HepG2 (cell line): ENCODE measurements around the gene STXBP4. TPM values are rescaled to one million over a fixed set of nuclear protein-coding genes. Genes with fewer than 3 reads are reported as not detected.

ENCODE experiments used
- ATAC-seq: fragments of 200-7000 bp; cut with Tn5 transposase; 3 replicates; pipeline ENCODE4 v1.9.1; 2020; ENCODE audit warnings: mild to moderate bottlenecking, moderate library complexity
- BruUV-seq: library from RNA; stranded (reverse); fragments of 400-500 nt; replicated peaks from 2 replicates; lab custom pipeline; 2021; lab: Mats Ljungman, UMichigan
- CTCF ChIA-PET: fragments of 300-600 bp; formaldehyde crosslinking; extraction: SDS; loops from one replicate; lab custom pipeline; 2021; ENCODE audit warnings: low total read pairs, inconsistent platforms, low intra/inter-chr PET ratio; lab: Yijun Ruan, JAX
- POLR2A ChIA-PET: fragments of 350-600 bp; sonication (Branson Sonifier 250); formaldehyde crosslinking; loops from one replicate; lab custom pipeline; 2020; ENCODE audit warnings: antibody characterized with exemption, inconsistent platforms; lab: Yijun Ruan, JAX
- DNase-seq: peaks from one replicate; pipeline ENCODE4 v3.0.0-alpha.2; 2015; ENCODE audit warnings: low spot score
- FAIRE-seq: peaks from 3 replicates; lab custom pipeline; 2011; peaks lifted over from hg19 to GRCh38; lab: Jason Lieb, UNC
- H2AFZ ChIP-seq: one replicate; pipeline ENCODE4 v1.6.1; 2011; ENCODE audit warnings: low read length, inconsistent platforms
- H3K27ac ChIP-seq: fragments of 300-600 bp; 3 replicates; pipeline ENCODE4 v1.8.0; 2011; ENCODE audit warnings: mixed run types, mild to moderate bottlenecking, mixed read lengths, low read length, inconsistent platforms; ENCODE audit not compliant: insufficient read depth; ENCODE audit errors: extremely low read length
- H3K27me3 ChIP-seq, 2 experiments: fragments of 200-600 bp in 1 of 2; 2 replicates in 1 of 2; 3 replicates in 1 of 2; pipeline versions ENCODE4 v1.6.0 to v1.8.0; 2011; ENCODE audit warnings: low read length in 2 of 2, mild to moderate bottlenecking in 2 of 2, moderate library complexity in 2 of 2, inconsistent platforms in 1 of 2; ENCODE audit not compliant: insufficient read depth in 2 of 2, control insufficient read depth in 1 of 2
- H3K36me3 ChIP-seq, 2 experiments: fragments of 200-600 bp in 1 of 2; replicated peaks in 1 of 2; 2 replicates in 1 of 2; 3 replicates in 1 of 2; pipeline versions ENCODE4 v1.5.1 to v1.8.0; 2011; ENCODE audit warnings: low read length in 2 of 2, inconsistent platforms in 1 of 2; ENCODE audit not compliant: insufficient read depth in 2 of 2, control insufficient read depth in 1 of 2
- H3K4me1 ChIP-seq: 2 replicates; pipeline ENCODE4 v1.5.1; 2012; ENCODE audit warnings: low read length, inconsistent platforms; ENCODE audit not compliant: insufficient read depth
- H3K4me2 ChIP-seq: 2 replicates; pipeline ENCODE4 v1.6.0; 2011; ENCODE audit warnings: low read depth, low read length, inconsistent platforms
- H3K4me3 ChIP-seq, 3 experiments: fragments of 200-600 bp in 1 of 3; sonication (generic), shearing (Covaris generic) in 1 of 3; replicated peaks in 1 of 3; 2 replicates each; pipeline ENCODE4 v1.5.1; 2011 to 2016; ENCODE audit warnings: low read length in 3 of 3, inconsistent platforms in 2 of 3, low read depth in 2 of 3, mild to moderate bottlenecking in 2 of 3, control low read depth in 1 of 3, mixed read lengths in 1 of 3; ENCODE audit not compliant: insufficient read depth in 1 of 3
- H3K79me2 ChIP-seq: one replicate; pipeline ENCODE4 v1.6.1; 2011; ENCODE audit warnings: low read length, inconsistent platforms; ENCODE audit not compliant: insufficient read depth
- H3K9ac ChIP-seq: 2 replicates; pipeline ENCODE4 v1.6.0; 2011; ENCODE audit warnings: mild to moderate bottlenecking, low read depth, low read length, inconsistent platforms; ENCODE audit not compliant: insufficient read depth
- H3K9me3 ChIP-seq: 2 replicates; pipeline ENCODE4 v1.5.1; 2012; ENCODE audit warnings: mild to moderate bottlenecking, low read length
- H4K20me1 ChIP-seq: 2 replicates; pipeline ENCODE4 v1.6.0; 2011; ENCODE audit warnings: inconsistent platforms, mild to moderate bottlenecking, low read length, moderate library complexity; ENCODE audit not compliant: insufficient read depth
- ARHGAP35 ChIP-seq: sonication (generic); formaldehyde crosslinking; IDR thresholded peaks from 2 replicates; pipeline ENCODE4 v1.9.0; 2022; ENCODE audit warnings: mild to moderate bottlenecking, inconsistent platforms, moderate library complexity, missing genetic modification reagents, borderline replicate concordance
- FOXA1 ChIP-seq, 2 experiments: fragments of 450-650 bp in 1 of 2; sonication (generic) in 1 of 2; formaldehyde crosslinking in 1 of 2; IDR thresholded peaks; 2 replicates each; pipeline versions ENCODE4 v1.4.0 to v1.6.1; 2016 to 2020; ENCODE audit warnings: missing genetic modification reagents in 1 of 2
- GATA4 ChIP-seq: sonication (generic); IDR thresholded peaks from 2 replicates; pipeline ENCODE4 v1.6.1; 2016; ENCODE audit warnings: antibody characterized with exemption, low read depth, borderline replicate concordance
- GATAD2A ChIP-seq: IDR thresholded peaks from 2 replicates; pipeline ENCODE4 v1.6.1; 2016
- KAT8 ChIP-seq: IDR thresholded peaks from 2 replicates; pipeline ENCODE4 v1.6.1; 2016; ENCODE audit warnings: missing genetic modification reagents, missing compliant biosample characterization
- MED1 ChIP-seq: sonication (generic); formaldehyde crosslinking; IDR thresholded peaks from 2 replicates; pipeline ENCODE4 v1.4.0; 2020; ENCODE audit warnings: missing genetic modification reagents
- NCOA2 ChIP-seq: sonication (generic); formaldehyde crosslinking; IDR thresholded peaks from 2 replicates; pipeline ENCODE4 v1.8.0; 2022; ENCODE audit warnings: inconsistent platforms
- PHB2 ChIP-seq: fragments of 450-650 bp; IDR thresholded peaks from 2 replicates; pipeline ENCODE4 v1.6.1; 2018; ENCODE audit not compliant: partially characterized antibody
- PHF8 ChIP-seq: sonication (generic); formaldehyde crosslinking; IDR thresholded peaks from 2 replicates; pipeline ENCODE4 v1.5.0; 2020; ENCODE audit warnings: missing genetic modification reagents
- TP53 ChIP-seq: sonication (generic); formaldehyde crosslinking; conservative IDR thresholded peaks from 2 replicates; pipeline ENCODE4 v1.4.0; 2020; ENCODE audit warnings: missing genetic modification reagents
- ZNF44 ChIP-seq: sonication (generic); formaldehyde crosslinking; IDR thresholded peaks from 2 replicates; pipeline ENCODE4 v1.5.1; 2020; ENCODE audit warnings: mild to moderate bottlenecking, missing genetic modification reagents
- ZNF615 ChIP-seq: sonication (generic); formaldehyde crosslinking; IDR thresholded peaks from 2 replicates; pipeline ENCODE4 v1.5.0; 2020; ENCODE audit warnings: mild to moderate bottlenecking, missing genetic modification reagents, borderline replicate concordance
- ZNF883 ChIP-seq: sonication (generic); formaldehyde crosslinking; IDR thresholded peaks from 2 replicates; pipeline ENCODE4 v1.5.1; 2020; ENCODE audit warnings: mild to moderate bottlenecking, missing genetic modification reagents; ENCODE audit errors: not compliant biosample characterization
- WGBS: methylation state at CpG from one replicate; pipeline ENCODE4 v1.1.6; 2017; ENCODE audit warnings: low lambda C conversion rate; 5-methylcytosine and 5-hydroxymethylcytosine counted together
- in situ Hi-C: cut with HindIII; loops from 2 replicates; pipeline ENCODE4 v1.10.0; 2017; ENCODE audit warnings: low pct_unique_long_range_greater_than_20kb; ENCODE audit not compliant: extremely low pct_ligation_motif_present
- intact Hi-C: fragments of 100-400 bp; cut with micrococcal nuclease; formaldehyde crosslinking; loops from one replicate; pipeline ENCODE4 v1.10.0; 2022; ENCODE audit not compliant: unreplicated experiment
- polyA plus RNA-seq, 8 experiments: library from polyadenylated mRNA; depleted of rRNA in 3 of 8; stranded (reverse) in 7 of 8; unstranded in 1 of 8; fragments of >200 nt; fragmentation: Illumina TruSeq in 4 of 8; extraction: Trizol in 4 of 8; gene quantifications; 2 replicates each; pipeline versions ENCODE4 v1.2.1 to v1.2.3, GENCODE V29; 2011 to 2016; ENCODE audit warnings: low read depth in 4 of 8, missing spikeins in 1 of 8, mixed read lengths in 1 of 8; ENCODE audit not compliant: insufficient read depth in 1 of 8
- total RNA-seq, 5 experiments: library from RNA; depleted of rRNA; stranded (reverse); fragments of >200 nt; fragmentation: Illumina TruSeq; extraction: Trizol; gene quantifications; 2 replicates each; pipeline ENCODE4 v1.2.3, GENCODE V29; 2016; ENCODE audit warnings: low read depth in 1 of 5
- TF ChIP-seq, protein P1 (sequence below): IDR thresholded peaks from 2 replicates; pipeline ENCODE4 v1.6.1; 2016
- TF ChIP-seq, protein P2 (sequence below): sonication (generic); formaldehyde crosslinking; IDR thresholded peaks from 2 replicates; pipeline ENCODE4 v1.8.0; 2022; ENCODE audit warnings: mild to moderate bottlenecking, missing genetic modification reagents, borderline replicate concordance

STXBP4 gene
- total and polyA plus RNA-seq, 2 of the 13 experiments (the other 11 are each of a cell fraction or from before 2014, with no cell fraction given) = 8.5 to 36.1 TPM

DNA sequence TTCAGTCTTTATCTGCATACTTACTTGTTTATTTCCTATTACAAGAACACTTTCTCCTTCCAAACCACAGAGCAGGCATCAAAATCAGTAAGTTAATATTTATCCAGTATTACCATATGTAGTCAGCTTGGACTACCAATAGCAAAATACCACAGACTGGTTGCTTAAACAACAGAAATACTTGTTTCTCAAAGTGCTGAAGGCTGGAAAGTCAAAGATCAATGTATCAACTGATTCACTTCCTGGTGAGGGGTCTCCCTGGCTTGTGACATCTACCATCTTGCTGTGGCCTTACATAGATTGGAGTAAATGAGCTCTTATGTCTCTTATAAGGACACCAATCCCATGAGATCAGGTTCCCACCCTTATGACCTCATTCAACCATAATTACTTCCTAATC is 2.6 kb downstream of the STXBP4 start (continued):
- peak; percentile 54 for TF ChIP-seq MED1 (CRISPR knock-in tag)
- peak; percentile 60; the same call in 1 of the 2 replicates for TF ChIP-seq NCOA2
- no peak for TF ChIP-seq ARHGAP35 (CRISPR knock-in tag)
- TF ChIP-seq GATA4 = no peak
- TF ChIP-seq, protein P1, sequence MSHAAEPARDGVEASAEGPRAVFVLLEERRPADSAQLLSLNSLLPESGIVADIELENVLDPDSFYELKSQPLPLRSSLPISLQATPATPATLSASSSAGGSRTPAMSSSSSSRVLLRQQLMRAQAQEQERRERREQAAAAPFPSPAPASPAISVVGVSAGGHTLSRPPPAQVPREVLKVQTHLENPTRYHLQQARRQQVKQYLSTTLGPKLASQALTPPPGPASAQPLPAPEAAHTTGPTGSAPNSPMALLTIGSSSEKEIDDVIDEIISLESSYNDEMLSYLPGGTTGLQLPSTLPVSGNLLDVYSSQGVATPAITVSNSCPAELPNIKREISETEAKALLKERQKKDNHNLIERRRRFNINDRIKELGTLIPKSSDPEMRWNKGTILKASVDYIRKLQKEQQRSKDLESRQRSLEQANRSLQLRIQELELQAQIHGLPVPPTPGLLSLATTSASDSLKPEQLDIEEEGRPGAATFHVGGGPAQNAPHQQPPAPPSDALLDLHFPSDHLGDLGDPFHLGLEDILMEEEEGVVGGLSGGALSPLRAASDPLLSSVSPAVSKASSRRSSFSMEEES (CRISPR knock-in tag) = 0 out of 2 replicates have a peak, but pooled peaks have one; percentile 43
- TF ChIP-seq GATAD2A (CRISPR knock-in tag) = peak; percentile 86
- TF ChIP-seq FOXA1 (IDR thresholded peaks at IDR 0.05) = no peak
- TF ChIP-seq FOXA1 (CRISPR knock-in tag; IDR thresholded peaks at IDR 0.05) = no peak
- no peak for TF ChIP-seq PHB2
- TF ChIP-seq, protein P2, sequence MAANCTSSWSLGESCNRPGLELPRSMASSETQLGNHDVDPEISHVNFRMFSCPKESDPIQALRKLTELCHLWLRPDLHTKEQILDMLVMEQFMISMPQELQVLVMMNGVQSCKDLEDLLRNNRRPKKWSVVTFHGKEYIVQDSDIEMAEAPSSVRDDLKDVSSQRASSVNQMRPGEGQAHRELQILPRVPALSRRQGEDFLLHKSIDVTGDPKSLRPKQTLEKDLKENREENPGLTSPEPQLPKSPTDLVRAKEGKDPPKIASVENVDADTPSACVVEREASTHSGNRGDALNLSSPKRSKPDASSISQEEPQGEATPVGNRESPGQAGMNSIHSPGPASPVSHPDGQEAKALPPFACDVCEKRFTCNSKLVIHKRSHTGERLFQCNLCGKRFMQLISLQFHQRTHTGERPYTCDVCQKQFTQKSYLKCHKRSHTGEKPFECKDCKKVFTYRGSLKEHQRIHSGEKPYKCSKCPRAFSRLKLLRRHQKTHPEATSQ (CRISPR knock-in tag) = no peak
- no peak for TF ChIP-seq ZNF883 (CRISPR knock-in tag)

DNA sequence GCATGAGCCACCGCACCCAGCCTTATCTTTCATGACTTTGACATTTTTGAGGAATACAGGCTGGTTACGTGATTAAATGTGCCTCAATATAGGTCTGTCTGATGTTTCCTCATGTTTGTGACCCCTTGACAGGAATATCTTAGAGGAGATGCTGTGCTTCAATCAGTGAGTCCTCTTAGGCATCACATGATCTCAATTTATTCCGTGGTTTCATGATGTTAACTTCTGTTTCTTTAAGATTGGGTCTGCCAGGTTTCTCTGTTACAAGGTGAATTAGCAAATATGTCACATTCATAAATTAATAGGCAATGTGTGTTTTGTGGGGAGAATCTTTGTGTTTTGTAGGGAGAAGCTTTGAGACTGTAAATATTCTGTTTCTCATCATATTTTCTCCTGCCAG is 3.3 kb downstream of the STXBP4 start:
- ATAC-seq (no peak), FAIRE-seq (no peak), DNase-seq (no peak)
- peaks cover 51% of the 10 kb centered on the region for H3K4me1 ChIP-seq
- H3K9me3 ChIP-seq = no peaks in the 10 kb centered on the region
- peaks cover 96% of the 10 kb centered on the region for H3K79me2 ChIP-seq
- ChIA-PET CTCF (no interaction called here), POLR2A (no interaction called here)
- intact Hi-C loops = no loop called here
- peak overlapping the region; percentile 82 for H3K27ac ChIP-seq
- peak overlapping the region; percentile 52 for H3K4me2 ChIP-seq
- TF ChIP-seq TP53 (CRISPR knock-in tag) (no peak), ZNF615 (no peak), PHF8 (CRISPR knock-in tag) (no peak), ZNF44 (CRISPR knock-in tag) (no peak), KAT8 (CRISPR knock-in tag) (no peak)
- 95% methylated on average over 3 of the region's 3 CpGs for WGBS
- no peak overlapping the region for H3K9ac ChIP-seq
- no peaks in the 10 kb centered on the region for H3K36me3 ChIP-seq
- H4K20me1 ChIP-seq = peaks cover 4% of the 10 kb centered on the region
- in situ Hi-C loops = no loop called here
- no TSS peak for BruUV-seq
- no peak overlapping the region for H3K4me3 ChIP-seq
- H2AFZ ChIP-seq = no peak overlapping the region
- no peaks in the 10 kb centered on the region; a peak in 1 of 5 replicates for H3K27me3 ChIP-seq
